ENCODE results near the gene KLRG1. TPM values are rescaled to one million over a fixed set of nuclear protein-coding genes. Genes with fewer than 3 reads are reported as not detected.

KLRG1 gene
- total and polyA plus RNA-seq, 2 of the 8 experiments (the other 6 are each of a cell fraction or from before 2014, with no cell fraction given): 7.9 to 12.8 TPM

GRCh38 chr12:8987685-8988084 is 1.7 kb upstream of the KLRG1 start:
- ChIA-PET CTCF (ENCODE audit: partially characterized antibody) (no interaction called here), POLR2A (ENCODE audit: partially characterized antibody) (interaction anchor here (1.5 kb wide), 1 partner anchor 38 kb away, joined by 3 read pairs; the partner anchor contains the start of gene M6PR)
- Histone ChIP-seq H3K79me2 (ENCODE audit: control insufficient read depth in 1 of 2, insufficient read depth in 2 of 2, low read length in 2 of 2) (no peaks in the 10 kb centered on the region), H2AK5ac (ENCODE audit: low read depth, low read length) (no peak overlapping the region), H4K8ac (ENCODE audit: extremely low read depth, insufficient read depth, low read length) (no peak overlapping the region), H3K4me1 (replicated peaks in 1 of 4; ENCODE audit: control insufficient read depth in 3 of 4, insufficient read depth in 4 of 4, low read length in 3 of 4) (no peaks in the 10 kb centered on the region), H2BK120ac (replicated peaks; ENCODE audit: low read depth, low read length) (no peak overlapping the region), H2BK20ac (ENCODE audit: low read length) (no peak overlapping the region), H3K56ac (replicated peaks; ENCODE audit: insufficient read length, low read depth, low read length) (no peak overlapping the region), H4K5ac (ENCODE audit: insufficient read length, low read depth, low read length) (no peak overlapping the region), H2AFZ (ENCODE audit: low read length) (no peak overlapping the region), H3K36me3 (ENCODE audit: control insufficient read depth in 2 of 4, insufficient read depth in 4 of 4, low read length in 3 of 4) (no peaks in the 10 kb centered on the region), H3K18ac (ENCODE audit: extremely low read depth, low read length) (no peak overlapping the region), H3K9ac (replicated peaks in 1 of 4; ENCODE audit: extremely low read depth in 1 of 4, low read depth in 3 of 4, low read length in 3 of 4) (no peak overlapping the region), H3K27ac (ENCODE audit: low read depth, low read length) (no peak overlapping the region), H2BK5ac (ENCODE audit: low read depth, low read length) (no peak overlapping the region), H3K23ac (ENCODE audit: insufficient read length) (no peak overlapping the region), H4K20me1 (replicated peaks in 1 of 2; ENCODE audit: control insufficient read depth in 1 of 2, insufficient read depth in 2 of 2, low read length in 2 of 2) (no peaks in the 10 kb centered on the region), H3K9me3 (ENCODE audit: insufficient read depth in 2 of 2, low read depth in 1 of 2, low read length in 1 of 2) (no peaks in the 10 kb centered on the region), H3K4me2 (ENCODE audit: insufficient read depth in 1 of 2, low read depth in 2 of 2, low read length in 2 of 2) (no peak overlapping the region), H3K23me2 (ENCODE audit: low read depth, low read length) (no peaks in the 10 kb centered on the region), H3K4ac (replicated peaks; ENCODE audit: insufficient read length, low read depth, low read length) (no peak overlapping the region), H3K27me3 (replicated peaks in 1 of 4; ENCODE audit: control insufficient read depth in 3 of 4, extremely low read depth in 1 of 4, insufficient read depth in 3 of 4, low read length in 3 of 4) (no peaks in the 10 kb centered on the region), H2BK15ac (ENCODE audit: low read length) (no peak overlapping the region), H3K79me1 (ENCODE audit: low read depth, low read length) (no peaks in the 10 kb centered on the region), H3K4me3 (ENCODE audit: extremely low read depth in 1 of 4, insufficient read depth in 2 of 4, low read depth in 3 of 4, low read length in 4 of 4) (no peak overlapping the region), H2BK12ac (ENCODE audit: low read depth, low read length) (no peak overlapping the region), H3K14ac (ENCODE audit: insufficient read length) (no peak overlapping the region), H4K91ac (replicated peaks; ENCODE audit: insufficient read length, low read length) (no peak overlapping the region)
- FAIRE-seq: no peak
- 85% methylated on average over 1 of the region's 1 CpG; no CpG with 5 or more reads in 1 of the 2 experiments for WGBS, 2 experiments (ENCODE audit: extremely low coverage in 1 of 2, insufficient coverage in 1 of 2, insufficient read length in 1 of 2, insufficient replicate concordance in 2 of 2, low coverage in 1 of 2, low lambda C conversion rate in 2 of 2, missing lambda C conversion rate in 1 of 2)
- DNase-seq (ENCODE audit: low read depth in 1 of 2, low spot score in 2 of 2): no peak
- TF ChIP-seq SIN3A (conservative IDR thresholded peaks at IDR 0.05 in 1 of 2, IDR thresholded peaks at IDR 0.05 in 1 of 2; ENCODE audit: low read depth in 1 of 2, low read length in 2 of 2) (no peak), SAP30 (IDR thresholded peaks at IDR 0.05; ENCODE audit: insufficient read depth, insufficient replicate concordance, low read length) (no peak), HDAC2 (IDR thresholded peaks at IDR 0.05; ENCODE audit: borderline replicate concordance in 1 of 2, low read depth in 2 of 2, low read length in 2 of 2) (no peak), KDM5A (IDR thresholded peaks at IDR 0.05; ENCODE audit: low read length) (no peak), CBX5 (IDR thresholded peaks at IDR 0.05; ENCODE audit: low read depth, low read length) (no peak), HDAC6 (IDR thresholded peaks at IDR 0.05; ENCODE audit: low read depth, low read length) (no peak), JUN (IDR thresholded peaks at IDR 0.05; ENCODE audit: low read depth, low read length) (no peak), E2F6 (IDR thresholded peaks at IDR 0.05) (no peak), MAX (IDR thresholded peaks at IDR 0.05) (no peak), KDM4A (IDR thresholded peaks at IDR 0.05; ENCODE audit: low read depth, low read length, severe bottlenecking) (no peak), GTF2F1 (IDR thresholded peaks at IDR 0.05; ENCODE audit: borderline replicate concordance, low read depth, low read length) (no peak), TEAD4 (IDR thresholded peaks at IDR 0.05; ENCODE audit: low read depth, low read length) (no peak)

All from H1 (cell line).